GM19455 (cell line): Measurements from ENCODE around the gene SLC13A3.

Source experiments
- ATAC-seq: cut with Tn5 transposase; IDR thresholded peaks from one replicate; pipeline ENCODE4 v1.9.1; 2021; ENCODE audit not compliant: unreplicated experiment

SLC13A3 gene

DNA sequence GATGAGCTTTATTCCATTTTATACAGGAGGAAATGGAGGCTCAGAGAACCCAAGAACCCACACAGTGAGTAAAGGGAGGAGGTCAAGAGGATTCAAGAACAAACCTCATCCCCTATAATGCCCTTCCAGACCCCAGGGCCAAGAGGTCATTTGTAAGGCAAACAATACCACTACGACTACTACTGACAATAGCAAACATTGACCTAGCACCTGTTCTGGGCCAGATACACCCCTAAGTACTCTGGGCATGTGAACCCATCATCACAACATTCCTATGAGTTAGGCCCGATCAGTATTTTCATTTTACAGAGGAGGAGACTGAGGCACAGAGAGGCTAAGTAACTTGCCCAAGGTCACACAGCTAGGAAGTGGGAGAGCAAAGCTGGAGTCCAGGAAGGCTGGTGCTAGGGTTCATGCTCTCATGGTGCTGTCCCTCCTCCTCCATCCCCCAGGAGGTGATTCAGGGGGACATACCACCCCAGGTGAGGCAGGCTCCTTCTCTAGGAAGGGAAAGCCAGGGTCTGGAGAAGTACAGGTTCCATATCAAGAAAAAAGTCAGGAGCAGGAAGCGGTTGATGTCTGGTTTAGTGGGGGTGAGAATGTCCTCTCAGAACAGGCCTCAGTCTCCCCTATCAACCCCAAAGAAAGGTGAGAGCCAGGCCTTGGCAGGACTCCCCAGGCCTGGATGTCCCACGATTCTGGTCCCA is 13.7 kb downstream of the SLC13A3 start:
- ATAC-seq = no peak

DNA sequence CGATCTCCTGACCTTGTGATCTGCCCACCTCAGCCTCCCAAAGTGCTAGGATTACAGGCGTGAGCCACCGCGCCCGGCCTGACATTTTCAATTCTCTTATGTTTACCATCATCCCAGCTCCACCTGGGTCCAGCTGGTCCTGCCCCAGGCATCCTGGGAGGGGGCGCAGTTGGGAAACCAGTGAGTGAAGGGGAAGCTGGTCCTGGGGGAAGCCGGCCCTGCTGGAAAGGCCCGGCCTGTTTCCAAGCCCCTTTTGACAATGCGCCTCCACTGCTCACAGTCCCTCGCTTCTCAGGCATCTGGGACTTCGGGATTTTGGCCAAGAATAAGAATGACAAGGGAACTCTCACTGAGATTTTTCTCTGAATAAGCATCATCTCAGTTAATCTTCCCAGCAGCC is 14.2 kb downstream of the SLC13A3 start:
- ATAC-seq = no peak

DNA sequence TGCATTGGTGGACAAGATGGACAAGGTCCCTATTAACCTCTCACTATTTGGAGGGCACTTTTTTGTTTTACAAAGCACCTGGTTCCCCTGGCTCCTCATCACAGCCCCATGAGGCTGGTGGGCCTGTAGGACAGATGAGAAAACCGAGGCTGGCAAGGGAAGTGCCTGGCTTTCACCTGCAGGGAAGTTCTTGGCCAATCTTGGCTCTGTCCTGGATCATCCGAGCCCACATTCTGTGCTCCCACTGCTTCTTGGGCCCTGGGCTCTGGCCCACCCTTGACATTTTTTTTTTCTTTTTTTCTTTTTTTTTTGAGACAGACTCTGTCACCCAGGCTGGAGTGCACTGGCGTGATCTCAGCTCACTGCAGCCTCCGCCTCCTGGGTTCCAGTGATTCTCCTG is 14.7 kb downstream of the SLC13A3 start:
- ATAC-seq = no peak

DNA sequence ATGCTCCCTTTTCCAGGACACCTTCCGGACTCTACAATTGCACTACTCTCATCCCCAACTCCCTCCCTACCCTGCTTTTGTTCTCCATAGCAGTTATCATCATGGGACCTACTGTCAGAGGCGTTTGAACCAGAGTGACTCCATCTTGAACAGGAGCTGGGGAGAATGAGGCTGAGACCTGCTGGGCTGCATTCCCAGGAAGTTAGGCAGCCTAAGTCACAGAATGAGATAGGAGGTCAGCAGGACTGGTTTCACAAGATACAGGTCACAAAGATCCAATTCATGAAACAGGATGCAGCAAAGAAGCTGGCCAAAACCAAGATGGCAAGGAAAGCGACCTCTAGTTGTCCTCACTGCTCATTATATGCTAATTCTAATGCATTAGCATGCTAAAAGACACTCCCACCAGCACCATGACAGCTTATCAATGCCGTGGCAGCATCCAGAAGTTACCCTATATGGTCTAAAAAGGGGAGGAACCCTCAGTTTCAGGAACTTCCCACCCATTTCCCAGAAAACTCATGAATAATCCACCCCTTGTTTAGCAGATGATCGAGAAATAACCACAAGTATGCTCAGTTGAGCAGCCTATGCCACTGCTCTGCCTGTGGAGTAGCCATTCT is 15.6 kb downstream of the SLC13A3 start:
- ATAC-seq = no peak

DNA sequence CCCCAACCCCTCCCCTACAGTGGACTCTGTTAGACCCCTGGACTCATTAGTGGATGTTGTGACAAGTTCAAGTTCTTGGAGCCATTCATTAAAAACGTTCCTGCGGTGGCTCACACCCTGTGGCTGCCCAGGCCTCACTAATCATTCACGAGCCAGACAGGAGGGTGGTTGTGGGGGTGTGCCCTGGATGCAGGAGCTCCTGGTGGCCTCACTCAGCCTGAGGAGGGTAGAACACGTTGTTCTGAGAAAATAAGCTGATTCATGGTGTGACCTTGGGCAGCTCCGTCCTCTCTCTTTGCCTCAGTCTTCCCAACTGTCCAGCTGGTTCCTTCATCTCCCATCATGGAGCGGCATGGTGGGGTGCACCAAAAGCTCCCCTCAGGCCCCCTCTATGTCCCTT is 16.7 kb downstream of the SLC13A3 start:
- no peak for ATAC-seq

DNA sequence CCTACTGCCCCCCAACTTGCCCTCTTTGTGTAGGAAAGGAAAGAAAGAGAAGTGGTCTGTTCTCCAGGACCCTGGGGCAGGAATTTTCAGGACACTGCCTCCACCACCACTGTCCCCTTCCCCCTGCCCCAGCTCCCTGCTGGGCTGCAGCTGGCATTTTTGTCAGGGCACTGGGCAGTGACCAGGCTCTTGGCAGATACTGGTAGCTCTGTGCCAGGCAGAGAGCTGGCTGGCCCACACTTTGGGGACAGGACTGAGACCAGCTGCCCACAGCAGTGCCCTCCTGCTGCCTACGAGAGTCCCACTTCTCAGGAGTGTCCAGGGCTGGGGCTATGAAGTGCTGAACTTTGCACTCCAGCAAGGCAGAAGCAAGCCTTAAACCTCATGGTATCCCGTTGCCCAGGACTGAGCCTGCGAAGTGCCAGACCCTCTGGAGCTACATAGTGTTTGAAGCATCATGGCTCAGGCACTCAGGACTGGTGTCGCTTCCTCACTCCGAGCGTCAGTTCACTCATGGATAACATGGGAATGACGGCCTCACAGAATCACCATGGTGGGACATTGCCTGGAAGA is 19.3 kb downstream of the SLC13A3 start:
- ATAC-seq = no peak

DNA sequence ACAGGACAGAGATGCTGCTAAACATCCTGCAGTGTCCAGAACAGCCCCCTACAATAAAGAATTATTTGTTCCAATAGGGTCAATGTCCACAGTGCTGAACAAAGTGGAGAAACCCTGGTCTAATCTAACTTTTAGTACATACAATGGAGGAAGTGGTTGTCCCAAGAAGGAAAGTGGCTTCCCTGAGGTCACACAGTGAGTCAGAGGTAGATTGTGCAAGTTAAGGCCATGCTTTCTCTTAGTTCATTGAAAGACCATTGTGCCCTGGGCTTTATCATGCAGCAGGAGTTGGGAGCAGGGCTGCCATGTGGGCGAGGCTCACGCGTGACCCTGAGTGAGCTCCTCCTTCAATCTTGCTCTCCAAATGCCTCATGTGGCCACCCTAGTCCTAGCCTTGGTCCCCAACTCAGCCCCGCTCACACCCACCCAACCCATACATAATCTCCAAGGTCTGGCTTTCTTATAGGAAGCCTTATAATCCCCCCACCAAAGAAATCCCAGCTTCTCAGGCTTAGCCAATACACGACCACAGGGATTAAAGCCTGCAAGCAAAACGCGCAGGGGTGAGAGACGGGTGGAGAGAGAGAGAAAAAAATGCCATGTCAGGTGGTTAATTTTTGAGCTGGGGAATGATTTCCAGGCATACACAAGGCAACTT is 19.9 kb downstream of the SLC13A3 start:
- no peak for ATAC-seq

DNA sequence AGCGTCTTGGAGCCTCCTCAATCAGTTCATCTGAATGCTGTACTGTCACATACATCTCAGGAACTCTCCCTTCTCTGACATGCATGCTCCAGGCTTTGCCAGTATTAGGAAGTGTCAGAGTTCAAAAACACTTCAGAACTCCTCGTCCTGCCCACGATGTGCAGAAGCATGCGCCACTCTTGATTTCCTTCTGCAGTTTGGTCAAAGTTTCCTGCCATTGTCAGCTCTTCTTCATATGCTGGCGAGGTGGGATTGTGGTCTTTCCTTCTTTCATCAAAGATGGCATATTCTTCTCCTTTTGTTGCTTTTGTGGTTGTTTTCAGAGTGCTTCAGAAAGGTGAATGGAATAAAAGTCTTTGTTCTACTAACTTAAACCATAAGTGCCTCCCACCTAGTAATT is 21.0 kb downstream of the SLC13A3 start:
- no peak for ATAC-seq

DNA sequence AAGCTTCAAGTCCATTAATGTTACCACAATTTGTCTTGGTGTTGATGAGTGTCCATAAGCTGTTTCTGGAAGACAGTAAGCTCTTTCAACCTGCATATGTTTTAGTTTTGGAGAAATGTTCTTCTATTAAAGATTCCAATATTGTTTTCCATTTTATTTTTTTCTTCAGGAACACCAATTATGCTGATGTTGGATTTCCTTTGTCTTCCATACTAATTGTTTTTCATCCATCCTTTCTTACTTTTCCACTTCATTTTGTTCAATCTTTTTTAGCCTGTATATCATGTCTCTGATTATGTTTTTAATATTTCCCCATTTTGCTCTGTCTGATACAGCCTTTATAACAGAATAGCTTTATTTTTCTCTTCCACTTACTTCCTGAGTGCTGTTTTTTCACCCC is 21.9 kb downstream of the SLC13A3 start:
- ATAC-seq = no peak

DNA sequence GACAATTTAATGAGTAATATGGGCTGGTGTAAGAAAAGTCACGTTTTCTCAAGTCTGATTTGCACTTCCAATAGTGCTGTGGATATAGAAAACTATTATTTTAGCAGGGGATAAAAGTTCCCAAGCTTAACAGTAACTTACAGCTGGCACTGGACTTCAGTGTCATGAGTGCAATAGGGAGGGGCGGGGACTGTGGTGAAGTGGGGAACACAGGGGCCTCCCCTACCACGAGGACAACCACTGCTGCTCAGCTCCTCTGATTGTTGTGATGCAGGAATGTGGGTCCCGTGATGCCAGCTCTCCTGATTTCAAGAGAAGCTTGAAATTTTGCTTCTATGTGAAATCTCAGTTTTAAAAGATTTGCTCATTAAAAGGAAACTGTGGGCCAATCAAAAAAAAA is 24.0 kb downstream of the SLC13A3 start:
- no peak for ATAC-seq

DNA sequence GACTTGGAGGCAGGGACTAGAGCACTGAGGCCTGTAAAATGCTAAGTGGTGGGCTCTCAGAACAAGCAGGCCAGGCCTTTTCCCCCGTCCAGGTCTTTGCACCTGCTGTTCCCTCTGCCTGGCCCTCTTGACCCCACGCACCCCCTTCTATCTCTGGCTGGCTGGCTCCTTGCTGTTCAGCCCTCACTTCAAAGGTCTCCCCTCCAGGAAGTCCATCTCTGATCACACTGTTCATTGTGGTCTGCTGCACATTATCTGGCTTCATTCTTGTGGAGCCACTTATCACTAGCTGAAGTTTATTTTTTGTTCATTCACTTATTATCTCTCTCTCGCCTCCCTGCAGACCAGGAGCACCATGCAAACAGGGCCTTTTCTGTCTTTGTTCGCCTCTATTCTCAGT is 24.5 kb downstream of the SLC13A3 start:
- ATAC-seq = no peak

DNA sequence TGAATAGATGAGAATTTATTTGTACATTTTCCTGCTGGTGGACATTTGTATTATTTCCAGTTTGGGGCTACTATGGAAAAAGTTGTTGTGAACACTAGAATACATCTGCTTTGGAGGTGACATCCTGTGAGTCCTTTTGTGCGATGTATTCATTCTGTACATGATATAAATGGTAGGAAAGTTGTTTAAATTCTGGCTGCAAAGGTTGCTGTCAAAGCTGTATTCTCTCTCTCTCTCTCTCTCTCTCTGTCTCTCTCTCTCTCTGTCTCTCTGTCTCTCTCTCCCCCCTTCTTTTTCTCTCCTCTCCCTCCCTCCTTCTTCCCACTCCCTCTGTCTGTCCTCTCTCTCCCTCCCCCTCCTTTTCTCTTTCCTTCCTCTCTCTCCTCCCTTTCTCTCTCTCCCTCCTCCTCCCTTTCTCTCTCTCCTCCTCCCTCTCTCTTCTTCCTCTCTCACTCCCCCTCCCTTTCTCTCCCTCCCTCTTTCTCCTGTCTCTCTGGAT is 25.3 kb downstream of the SLC13A3 start:
- no peak for ATAC-seq

DNA sequence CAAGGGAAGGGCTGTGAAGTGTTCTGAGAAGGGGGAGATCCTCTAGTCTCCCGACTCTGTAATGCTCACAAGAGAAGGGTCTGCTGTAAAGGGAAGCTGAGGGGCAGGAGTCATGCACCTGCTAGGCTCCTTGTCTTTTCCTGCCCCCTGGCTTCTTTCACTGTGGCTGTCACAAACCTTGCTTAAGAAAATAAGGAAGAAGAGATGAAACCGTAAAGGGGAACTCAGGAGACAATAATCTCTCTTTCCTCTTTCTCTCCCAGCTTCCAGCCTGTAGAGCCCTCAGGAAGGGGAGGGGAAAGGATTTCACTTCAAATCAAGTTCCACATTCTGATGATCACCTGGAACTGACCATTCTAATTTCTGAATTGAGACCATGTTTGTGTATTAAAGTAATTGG is 26.3 kb downstream of the SLC13A3 start:
- ATAC-seq = no peak

DNA sequence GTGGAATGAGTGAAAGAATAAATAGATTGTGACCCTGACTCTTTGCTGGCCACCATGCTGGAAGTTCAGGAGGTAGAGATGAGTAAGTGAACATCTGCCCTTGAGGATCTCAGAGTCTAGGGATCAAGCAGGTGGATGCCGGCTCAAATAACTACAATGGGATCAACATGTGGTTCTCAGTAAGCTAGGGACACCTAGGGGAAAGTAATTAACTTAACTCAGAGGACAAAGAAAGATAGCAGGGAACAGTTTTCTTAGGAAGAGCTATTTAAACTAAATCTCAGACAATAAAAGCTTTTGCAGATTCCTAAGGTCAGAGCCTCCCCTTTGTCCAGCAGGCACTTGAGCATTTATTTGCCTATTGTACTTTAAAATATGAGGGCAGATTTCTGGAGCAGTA is 29.1 kb downstream of the SLC13A3 start:
- ATAC-seq = no peak

DNA sequence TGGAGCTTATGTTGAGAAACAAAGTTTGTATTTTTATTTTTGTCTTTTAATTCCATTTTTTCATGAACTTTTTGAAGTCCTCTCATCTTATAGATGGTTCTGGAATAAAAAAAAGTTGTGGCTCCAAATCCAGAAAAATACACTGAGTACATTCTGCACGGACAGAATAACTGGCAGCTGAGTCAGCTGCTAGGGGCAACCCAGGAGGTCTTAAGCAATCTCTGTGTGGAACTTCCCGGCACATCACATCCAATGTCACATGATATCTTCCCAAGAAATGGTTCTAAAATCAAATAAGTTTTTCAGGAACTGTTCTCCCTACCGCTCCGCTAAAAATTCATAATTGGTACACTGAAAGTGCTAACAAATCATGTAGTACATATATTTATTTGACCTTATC is 29.8 kb downstream of the SLC13A3 start:
- ATAC-seq = no peak

DNA sequence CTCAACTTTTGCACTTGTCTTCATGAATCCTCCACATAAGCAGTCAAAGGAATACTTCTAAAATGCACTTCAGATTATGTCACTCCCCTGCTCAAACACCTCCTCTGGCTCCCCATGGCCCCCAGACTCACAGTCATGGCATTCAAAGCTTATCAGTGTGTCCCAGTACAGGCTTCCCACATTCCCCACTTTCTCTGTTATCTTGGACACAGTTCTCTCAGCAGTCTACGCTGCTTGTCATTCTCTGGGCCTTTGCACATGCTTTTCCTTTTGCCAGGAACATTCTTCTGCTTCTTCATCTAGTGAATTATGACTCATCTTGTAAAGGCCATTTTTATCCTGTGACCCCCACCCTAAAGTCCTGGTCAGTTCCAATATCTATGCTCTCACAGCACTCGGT is 31.8 kb downstream of the SLC13A3 start:
- no peak for ATAC-seq

DNA sequence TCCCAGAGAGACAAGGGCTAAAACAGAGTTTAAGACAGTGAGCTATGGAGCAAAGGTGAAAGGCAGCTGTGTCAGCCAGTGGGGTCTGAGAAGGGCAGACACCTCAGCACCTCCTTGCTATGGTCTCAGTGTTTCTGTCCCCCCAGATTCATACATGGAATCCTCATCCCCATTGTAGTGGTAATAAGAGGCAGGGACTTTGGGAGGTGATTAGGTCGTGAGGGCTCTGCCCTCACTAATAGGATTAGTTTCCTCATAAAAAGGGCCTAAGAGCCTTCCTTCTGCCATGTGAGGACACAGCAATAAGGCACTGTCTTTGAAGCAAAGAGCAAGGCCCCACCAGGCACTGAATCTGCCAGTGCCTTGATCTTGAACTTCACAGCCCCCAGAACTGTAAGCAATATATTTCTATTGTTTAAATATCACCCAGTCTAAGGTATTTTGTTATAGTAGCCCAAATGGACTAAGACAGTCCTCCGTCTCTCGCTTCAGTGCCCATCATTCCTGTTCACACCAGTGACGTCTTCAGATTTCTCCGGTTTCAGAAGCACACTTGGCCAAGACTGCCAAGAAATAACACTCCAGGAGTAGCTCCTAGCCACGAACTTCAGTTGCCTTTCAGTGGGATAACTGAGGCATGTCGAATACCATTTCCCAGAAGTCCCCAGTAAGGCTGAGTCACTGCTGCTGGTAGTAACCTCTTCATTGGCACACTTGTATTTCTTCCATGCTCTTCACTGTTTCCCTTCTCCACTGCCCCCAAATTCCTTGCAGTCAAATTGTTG is 32.8 kb downstream of the SLC13A3 start:
- ATAC-seq = no peak

DNA sequence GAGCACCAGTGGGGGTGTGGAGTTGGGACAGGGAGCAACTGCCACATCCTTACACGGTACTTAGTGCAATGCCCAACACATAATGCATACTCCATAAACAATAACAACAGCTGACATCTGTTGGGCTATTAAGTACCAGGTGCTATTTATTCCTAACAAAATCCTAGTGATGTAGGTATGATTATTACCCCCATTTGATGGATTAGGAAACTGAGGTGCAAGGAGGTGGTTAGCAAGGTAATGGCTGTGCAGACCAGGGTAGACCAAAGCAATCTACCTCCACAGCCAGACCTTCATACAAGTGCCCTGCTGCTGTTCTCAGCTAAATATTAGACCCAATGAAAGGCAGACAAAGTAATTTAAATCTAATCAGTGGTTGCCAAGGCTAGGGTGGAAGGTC is 36.8 kb downstream of the SLC13A3 start:
- ATAC-seq = no peak

DNA sequence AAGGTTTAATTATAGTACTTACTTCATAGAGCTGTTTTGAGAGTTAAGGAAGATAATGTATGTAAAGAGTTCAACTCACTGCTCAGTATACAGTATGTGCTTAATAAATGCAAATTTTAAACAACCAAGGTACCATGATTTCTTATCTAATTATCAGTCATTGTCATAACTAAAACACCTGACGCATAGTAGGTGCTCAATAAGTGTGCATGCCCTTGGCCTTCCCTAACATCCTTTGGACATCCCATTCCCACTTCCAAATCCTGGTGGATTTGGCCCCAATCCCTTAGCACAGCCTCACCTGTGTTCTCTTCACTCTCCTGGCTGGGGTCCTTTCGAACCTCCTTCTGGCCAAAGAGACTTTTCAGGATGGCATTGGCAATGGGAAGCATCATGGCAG is 41.1 kb downstream of the SLC13A3 start:
- no peak for ATAC-seq

DNA sequence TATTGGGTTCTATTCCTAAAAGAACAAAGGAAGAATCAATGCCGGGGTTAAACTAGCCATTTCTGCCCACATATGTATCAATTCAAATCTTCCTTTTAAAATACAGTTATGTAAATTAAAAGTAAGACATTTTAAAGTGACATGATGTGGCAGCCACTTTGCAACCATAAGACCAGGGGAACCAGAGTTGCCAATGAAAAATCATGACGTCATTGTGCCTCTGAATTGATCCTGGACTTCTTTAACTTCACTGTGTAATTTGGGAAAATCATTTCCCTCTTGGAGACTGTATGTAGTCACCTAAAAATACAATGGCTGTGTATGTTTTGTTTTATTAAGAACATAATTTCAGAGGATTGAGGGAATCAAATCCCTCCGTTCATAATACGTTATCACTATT is 42.2 kb downstream of the SLC13A3 start:
- ATAC-seq = no peak

DNA sequence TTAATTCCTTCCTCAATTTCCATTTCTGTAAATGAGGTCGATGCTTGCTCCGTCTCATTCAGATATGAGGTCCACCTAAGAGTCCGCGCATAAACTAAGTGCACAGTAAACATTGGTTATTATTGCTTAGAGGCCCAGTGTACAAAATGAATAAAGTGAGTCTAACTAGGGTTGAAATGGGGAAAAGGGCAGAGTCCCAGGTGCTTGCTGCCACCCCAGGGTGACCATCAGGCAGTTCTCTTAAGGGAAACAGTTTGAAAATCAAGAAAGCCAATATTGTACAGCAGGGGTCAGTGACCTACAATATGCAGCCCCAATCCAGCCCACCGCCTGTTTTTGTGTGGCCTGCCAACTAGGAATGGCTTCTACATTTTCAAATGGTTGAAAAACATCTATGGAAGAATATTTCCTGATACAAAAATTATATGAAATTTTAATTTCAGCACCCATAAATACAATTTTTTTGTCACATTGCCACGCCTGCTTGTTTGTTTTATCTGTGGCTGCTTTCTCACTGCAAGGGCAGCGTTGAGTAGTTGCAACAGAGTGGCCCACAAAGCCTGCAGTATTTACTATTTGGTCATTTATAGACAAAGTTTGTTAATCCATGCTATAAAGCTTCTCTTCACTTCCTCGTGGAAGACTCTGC is 43.3 kb downstream of the SLC13A3 start:
- ATAC-seq = no peak
